ENCODE results near the gene SLC6A6.

DNA sequence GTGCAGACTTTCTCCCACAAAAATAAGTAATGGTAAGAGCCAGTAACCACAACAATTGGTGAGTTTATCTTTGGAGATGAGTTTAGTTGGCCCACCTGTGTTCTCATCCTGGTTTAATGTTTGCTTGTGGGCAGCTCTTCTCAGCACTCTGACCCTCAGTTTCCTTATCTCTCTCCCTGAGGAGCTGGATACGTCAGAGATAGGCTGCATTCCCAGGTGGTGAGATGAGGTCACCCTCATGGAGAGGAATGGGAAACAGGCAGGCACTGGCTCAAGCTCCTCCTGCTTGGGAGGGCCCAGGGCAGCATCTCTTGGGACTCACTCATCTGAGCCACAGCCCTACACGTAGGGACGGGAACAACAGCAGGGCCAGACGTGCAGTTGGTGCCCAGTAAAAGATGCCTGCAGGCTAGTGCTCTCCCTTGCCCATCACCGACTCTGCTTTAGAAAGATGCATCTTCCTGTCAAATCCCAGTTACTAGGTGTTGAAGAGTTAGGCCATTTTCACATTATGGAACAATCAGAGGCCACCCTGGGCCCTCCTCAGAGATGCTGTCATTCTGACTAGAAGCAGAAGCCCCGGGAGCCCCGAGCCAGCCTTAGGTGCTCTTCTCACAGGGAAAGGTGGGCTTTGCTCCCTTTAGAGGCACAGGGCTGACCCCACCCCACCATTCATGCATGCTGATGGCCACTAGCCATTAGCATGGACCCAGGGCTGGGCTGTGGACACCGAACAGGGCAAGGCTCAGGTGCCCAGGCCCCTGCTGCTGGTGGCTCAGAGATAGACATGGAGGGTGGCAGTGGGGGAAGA lies 78.0 kb downstream of the SLC6A6 start:
- TF ChIP-seq, protein P1, sequence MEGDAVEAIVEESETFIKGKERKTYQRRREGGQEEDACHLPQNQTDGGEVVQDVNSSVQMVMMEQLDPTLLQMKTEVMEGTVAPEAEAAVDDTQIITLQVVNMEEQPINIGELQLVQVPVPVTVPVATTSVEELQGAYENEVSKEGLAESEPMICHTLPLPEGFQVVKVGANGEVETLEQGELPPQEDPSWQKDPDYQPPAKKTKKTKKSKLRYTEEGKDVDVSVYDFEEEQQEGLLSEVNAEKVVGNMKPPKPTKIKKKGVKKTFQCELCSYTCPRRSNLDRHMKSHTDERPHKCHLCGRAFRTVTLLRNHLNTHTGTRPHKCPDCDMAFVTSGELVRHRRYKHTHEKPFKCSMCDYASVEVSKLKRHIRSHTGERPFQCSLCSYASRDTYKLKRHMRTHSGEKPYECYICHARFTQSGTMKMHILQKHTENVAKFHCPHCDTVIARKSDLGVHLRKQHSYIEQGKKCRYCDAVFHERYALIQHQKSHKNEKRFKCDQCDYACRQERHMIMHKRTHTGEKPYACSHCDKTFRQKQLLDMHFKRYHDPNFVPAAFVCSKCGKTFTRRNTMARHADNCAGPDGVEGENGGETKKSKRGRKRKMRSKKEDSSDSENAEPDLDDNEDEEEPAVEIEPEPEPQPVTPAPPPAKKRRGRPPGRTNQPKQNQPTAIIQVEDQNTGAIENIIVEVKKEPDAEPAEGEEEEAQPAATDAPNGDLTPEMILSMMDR (IDR thresholded peaks at IDR 0.05) = no peak
- no peak for TF ChIP-seq POLR2A (IDR thresholded peaks at IDR 0.05)
